H9 (cell line): ENCODE results near the gene ASPSCR1. TPM values are rescaled to one million over a fixed set of nuclear protein-coding genes. Genes with fewer than 3 reads are reported as not detected.

Experiments used
- DNase-seq: peaks from one replicate; pipeline ENCODE4 v3.0.0-alpha.2; 2017
- H2AFZ ChIP-seq: one replicate; pipeline ENCODE4 v1.6.1; 2013; ENCODE audit warnings: mild to moderate bottlenecking, low read length, control low read depth, moderate library complexity
- H2AK5ac ChIP-seq: 2 replicates; pipeline ENCODE4 v1.6.1; 2013; ENCODE audit warnings: low read length, control low read depth, mixed read lengths; ENCODE audit not compliant: insufficient read length
- H2BK120ac ChIP-seq: one replicate; pipeline ENCODE4 v1.6.1; 2013; ENCODE audit warnings: low read depth, mild to moderate bottlenecking, low read length, control low read depth, inconsistent platforms; ENCODE audit not compliant: poor library complexity, severe bottlenecking
- H2BK12ac ChIP-seq: 2 replicates; pipeline ENCODE4 v1.6.1; 2013; ENCODE audit warnings: low read length, control low read depth, mixed read lengths, low read depth; ENCODE audit not compliant: insufficient read length
- H2BK15ac ChIP-seq: 2 replicates; pipeline ENCODE4 v1.6.1; 2013; ENCODE audit warnings: low read depth, low read length, control low read depth
- H2BK20ac ChIP-seq: one replicate; pipeline ENCODE4 v1.6.1; 2013; ENCODE audit warnings: low read depth, mild to moderate bottlenecking, low read length, control low read depth, inconsistent platforms; ENCODE audit not compliant: poor library complexity, severe bottlenecking
- H2BK5ac ChIP-seq: 2 replicates; pipeline ENCODE4 v1.6.1; 2013; ENCODE audit warnings: low read length, control low read depth, mixed read lengths; ENCODE audit not compliant: insufficient read length
- H3K14ac ChIP-seq: 2 replicates; pipeline ENCODE4 v1.6.1; 2013; ENCODE audit warnings: low read length, control low read depth; ENCODE audit not compliant: insufficient read depth
- H3K18ac ChIP-seq: 2 replicates; pipeline ENCODE4 v1.6.1; 2013; ENCODE audit warnings: low read depth, mild to moderate bottlenecking, mixed read lengths, low read length, control low read depth; ENCODE audit not compliant: insufficient read length
- H3K23ac ChIP-seq: 2 replicates; pipeline ENCODE4 v1.6.1; 2013; ENCODE audit warnings: low read length, control low read depth, mixed read lengths, low read depth; ENCODE audit not compliant: insufficient read length
- H3K23me2 ChIP-seq: 2 replicates; pipeline ENCODE4 v1.6.1; 2013; ENCODE audit warnings: low read depth, mild to moderate bottlenecking, mixed read lengths, low read length, control low read depth; ENCODE audit not compliant: insufficient read length, poor library complexity, severe bottlenecking
- H3K27ac ChIP-seq: 2 replicates; pipeline ENCODE4 v1.5.1; 2013; ENCODE audit warnings: low read length, control low read depth, mixed read lengths, low read depth; ENCODE audit not compliant: insufficient read length
- H3K27me3 ChIP-seq: 2 replicates; pipeline ENCODE4 v1.6.1; 2013; ENCODE audit warnings: low read length, control low read depth, inconsistent platforms; ENCODE audit not compliant: insufficient read depth
- H3K4ac ChIP-seq: 2 replicates; pipeline ENCODE4 v1.6.1; 2013; ENCODE audit warnings: low read depth, mild to moderate bottlenecking, control low read depth, inconsistent platforms, low read length, moderate library complexity
- H3K4me1 ChIP-seq: 2 replicates; pipeline ENCODE4 v1.6.1; 2013; ENCODE audit warnings: low read length, control low read depth, inconsistent platforms; ENCODE audit not compliant: insufficient read depth
- H3K4me2 ChIP-seq: 2 replicates; pipeline ENCODE4 v1.6.1; 2013; ENCODE audit warnings: low read length, control low read depth, mixed read lengths; ENCODE audit not compliant: insufficient read length, insufficient read depth
- H3K56ac ChIP-seq: 2 replicates; pipeline ENCODE4 v1.6.1; 2013; ENCODE audit warnings: low read depth, mild to moderate bottlenecking, mixed read lengths, low read length, control low read depth; ENCODE audit not compliant: insufficient read length
- H3K79me1 ChIP-seq: 2 replicates; pipeline ENCODE4 v1.6.1; 2013; ENCODE audit warnings: low read depth, mild to moderate bottlenecking, moderate library complexity, low read length, control low read depth, inconsistent platforms; ENCODE audit not compliant: insufficient read depth, poor library complexity, severe bottlenecking
- H3K79me2 ChIP-seq: 2 replicates; pipeline ENCODE4 v1.6.1; 2013; ENCODE audit warnings: low read length, control low read depth, inconsistent platforms; ENCODE audit not compliant: insufficient read depth
- H3K9ac ChIP-seq: 2 replicates; pipeline ENCODE4 v1.6.1; 2013; ENCODE audit warnings: low read length, control low read depth, mixed read lengths; ENCODE audit not compliant: insufficient read length; ENCODE audit errors: extremely low read depth
- H3K9me3 ChIP-seq: one replicate; pipeline ENCODE4 v1.6.1; 2013; ENCODE audit warnings: low read depth, low read length, inconsistent platforms; ENCODE audit not compliant: control insufficient read depth
- H3T11ph ChIP-seq: one replicate; pipeline ENCODE4 v1.6.1; 2013; ENCODE audit warnings: mild to moderate bottlenecking, low read length, control low read depth, inconsistent platforms
- H4K20me1 ChIP-seq: one replicate; pipeline ENCODE4 v1.6.1; 2013; ENCODE audit not compliant: control insufficient read depth, insufficient read length, insufficient read depth
- H4K5ac ChIP-seq: 2 replicates; pipeline ENCODE4 v1.6.1; 2013; ENCODE audit warnings: low read depth, mild to moderate bottlenecking, mixed read lengths, low read length, control low read depth; ENCODE audit not compliant: insufficient read length
- H4K8ac ChIP-seq: replicated peaks from 2 replicates; pipeline ENCODE4 v1.6.1; 2013; ENCODE audit warnings: low read length, control low read depth, mixed read lengths, low read depth; ENCODE audit not compliant: insufficient read length
- H4K91ac ChIP-seq: 2 replicates; pipeline ENCODE4 v1.6.1; 2013; ENCODE audit warnings: low read depth, mild to moderate bottlenecking, moderate library complexity, mixed read lengths, low read length, control low read depth; ENCODE audit not compliant: insufficient read length
- H3K27ac Mint-ChIP-seq, 3 experiments: 2 replicates in 2 of 3; 3 replicates in 1 of 3; pipeline ENCODE4 v1.8.0; 2020 to 2021; ENCODE audit warnings: mixed read lengths in 3 of 3, mild to moderate bottlenecking in 1 of 3, moderate library complexity in 1 of 3
- H3K27me3 Mint-ChIP-seq: 2 replicates; pipeline ENCODE4 v1.8.0; 2021; ENCODE audit warnings: low read depth, mild to moderate bottlenecking, moderate library complexity, mixed read lengths
- H3K36me3 Mint-ChIP-seq, 3 experiments: 2 replicates in 2 of 3; 3 replicates in 1 of 3; pipeline ENCODE4 v1.8.0; 2020 to 2021; ENCODE audit warnings: low read depth in 3 of 3, mixed read lengths in 3 of 3; ENCODE audit not compliant: insufficient read depth in 1 of 3
- H3K4me1 Mint-ChIP-seq, 2 experiments: 2 replicates each; pipeline ENCODE4 v1.8.0; 2020; ENCODE audit warnings: mixed read lengths in 2 of 2
- H3K4me3 Mint-ChIP-seq, 2 experiments: 2 replicates in 1 of 2; 3 replicates in 1 of 2; pipeline ENCODE4 v1.8.0; 2020 to 2021; ENCODE audit warnings: mild to moderate bottlenecking in 2 of 2, mixed read lengths in 2 of 2, moderate library complexity in 1 of 2
- H3K9me3 Mint-ChIP-seq, 2 experiments: 2 replicates in 1 of 2; 3 replicates in 1 of 2; pipeline ENCODE4 v1.8.0; 2020; ENCODE audit warnings: mild to moderate bottlenecking in 2 of 2, mixed read lengths in 2 of 2, moderate library complexity in 1 of 2
- WGBS: extraction: QIAGEN DNeasy Blood & Tissue Kit; methylation state at CpG from one replicate; pipeline ENCODE4 v1.1.7; 2013; ENCODE audit warnings: missing lambda C conversion rate, low lambda C conversion rate, mixed read lengths; ENCODE audit not compliant: insufficient read length; ENCODE audit errors: extremely low coverage; 5-methylcytosine and 5-hydroxymethylcytosine counted together
- total RNA-seq: library from RNA; stranded (reverse); gene quantifications from 2 replicates; pipeline ENCODE4 v1.2.1, GENCODE V29; 2021
- TF ChIP-seq, protein P1 (sequence below): fragments of 200-600 bp; sonication (generic); conservative IDR thresholded peaks from 3 replicates; pipeline ENCODE4 v1.8.0; 2021; ENCODE audit warnings: antibody characterized with exemption, mild to moderate bottlenecking

Gene ASPSCR1
- total RNA-seq, 1 experiment from 2014 or later = 50.9 TPM

DNA sequence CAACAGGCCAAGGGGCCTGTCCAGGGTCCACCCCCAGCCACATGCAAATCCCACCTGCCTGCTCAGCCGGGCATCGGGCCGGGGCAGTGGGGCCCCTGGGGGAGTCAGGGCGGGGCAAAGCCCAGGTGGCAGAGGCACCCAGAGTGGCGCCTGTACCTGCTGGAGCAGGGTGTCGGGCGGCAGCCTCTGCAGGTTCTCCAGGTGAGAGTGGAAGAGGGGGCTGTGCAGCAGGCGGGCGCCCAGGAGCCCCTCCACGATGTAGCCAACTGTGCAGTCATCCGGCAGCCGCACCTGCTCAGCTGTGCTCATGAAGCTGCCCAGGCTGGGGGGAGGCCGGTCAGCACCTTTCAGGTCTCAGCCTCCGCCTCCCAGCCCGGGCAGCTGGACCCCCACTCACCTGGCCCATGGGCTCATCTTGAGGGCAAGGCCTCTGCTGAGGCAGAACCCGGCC lies 72.1 kb downstream of the ASPSCR1 start:
- H3K23me2 ChIP-seq = no peaks in the 10 kb centered on the region
- TF ChIP-seq, protein P1, sequence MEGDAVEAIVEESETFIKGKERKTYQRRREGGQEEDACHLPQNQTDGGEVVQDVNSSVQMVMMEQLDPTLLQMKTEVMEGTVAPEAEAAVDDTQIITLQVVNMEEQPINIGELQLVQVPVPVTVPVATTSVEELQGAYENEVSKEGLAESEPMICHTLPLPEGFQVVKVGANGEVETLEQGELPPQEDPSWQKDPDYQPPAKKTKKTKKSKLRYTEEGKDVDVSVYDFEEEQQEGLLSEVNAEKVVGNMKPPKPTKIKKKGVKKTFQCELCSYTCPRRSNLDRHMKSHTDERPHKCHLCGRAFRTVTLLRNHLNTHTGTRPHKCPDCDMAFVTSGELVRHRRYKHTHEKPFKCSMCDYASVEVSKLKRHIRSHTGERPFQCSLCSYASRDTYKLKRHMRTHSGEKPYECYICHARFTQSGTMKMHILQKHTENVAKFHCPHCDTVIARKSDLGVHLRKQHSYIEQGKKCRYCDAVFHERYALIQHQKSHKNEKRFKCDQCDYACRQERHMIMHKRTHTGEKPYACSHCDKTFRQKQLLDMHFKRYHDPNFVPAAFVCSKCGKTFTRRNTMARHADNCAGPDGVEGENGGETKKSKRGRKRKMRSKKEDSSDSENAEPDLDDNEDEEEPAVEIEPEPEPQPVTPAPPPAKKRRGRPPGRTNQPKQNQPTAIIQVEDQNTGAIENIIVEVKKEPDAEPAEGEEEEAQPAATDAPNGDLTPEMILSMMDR = no peak
- H2BK120ac ChIP-seq = no peak overlapping the region
- Mint-ChIP-seq H3K36me3 (peaks cover 6 to 31% (median 27%) of the 10 kb centered on the region in 3 experiments; a peak in 6 of 7 replicates), H3K4me3 (peak overlapping the region in 1 of 2 experiments; percentile 78; a peak in 1 of 5 replicates), H3K27ac (no peak overlapping the region), H3K4me1 (peaks cover 0 to 13% of the 10 kb centered on the region in 2 experiments; a peak in 2 of 4 replicates), H3K9me3 (no peaks in the 10 kb centered on the region), H3K27me3 (no peaks in the 10 kb centered on the region; the same call in 1 of the 2 replicates)
- H2BK20ac ChIP-seq = no peak overlapping the region
- no peak overlapping the region for H2BK5ac ChIP-seq
- H3T11ph ChIP-seq = no peak overlapping the region
- H2AK5ac ChIP-seq = no peak overlapping the region
- H3K4ac ChIP-seq = no peak overlapping the region
- no peak overlapping the region for H3K18ac ChIP-seq
- H4K91ac ChIP-seq = no peak overlapping the region
- no peaks in the 10 kb centered on the region for H3K79me2 ChIP-seq
- no peak overlapping the region for H3K9ac ChIP-seq
- no peak overlapping the region for H3K27ac ChIP-seq
- no peak overlapping the region for H3K56ac ChIP-seq
- no peak overlapping the region for H4K5ac ChIP-seq
- H3K79me1 ChIP-seq = peaks cover 2% of the 10 kb centered on the region
- no CpG with 5 or more reads among the region's 16 CpGs for WGBS
- H2BK15ac ChIP-seq = no peak overlapping the region
- H3K4me1 ChIP-seq = no peaks in the 10 kb centered on the region
- H3K4me2 ChIP-seq = no peak overlapping the region
- H4K20me1 ChIP-seq = no peaks in the 10 kb centered on the region
- H2AFZ ChIP-seq = no peak overlapping the region
- H3K9me3 ChIP-seq = no peaks in the 10 kb centered on the region
- H3K23ac ChIP-seq = no peak overlapping the region
- H3K27me3 ChIP-seq = no peaks in the 10 kb centered on the region
- H2BK12ac ChIP-seq = no peak overlapping the region
- no peak overlapping the region for H4K8ac ChIP-seq
- DNase-seq = no peak
- no peak overlapping the region for H3K14ac ChIP-seq
